H9 (cell line): ENCODE data around the gene OR4S2. TPM values are rescaled to one million over a fixed set of nuclear protein-coding genes. Genes with fewer than 3 reads are reported as not detected.

ENCODE experiments used
- DNase-seq: peaks from one replicate; pipeline ENCODE4 v3.0.0-alpha.2; 2017
- H2AFZ ChIP-seq: one replicate; pipeline ENCODE4 v1.6.1; 2013; ENCODE audit warnings: mild to moderate bottlenecking, low read length, control low read depth, moderate library complexity
- H2AK5ac ChIP-seq: 2 replicates; pipeline ENCODE4 v1.6.1; 2013; ENCODE audit warnings: low read length, control low read depth, mixed read lengths; ENCODE audit not compliant: insufficient read length
- H2BK120ac ChIP-seq: one replicate; pipeline ENCODE4 v1.6.1; 2013; ENCODE audit warnings: low read depth, mild to moderate bottlenecking, low read length, control low read depth, inconsistent platforms; ENCODE audit not compliant: poor library complexity, severe bottlenecking
- H2BK12ac ChIP-seq: 2 replicates; pipeline ENCODE4 v1.6.1; 2013; ENCODE audit warnings: low read length, control low read depth, mixed read lengths, low read depth; ENCODE audit not compliant: insufficient read length
- H2BK15ac ChIP-seq: 2 replicates; pipeline ENCODE4 v1.6.1; 2013; ENCODE audit warnings: low read depth, low read length, control low read depth
- H2BK20ac ChIP-seq: one replicate; pipeline ENCODE4 v1.6.1; 2013; ENCODE audit warnings: low read depth, mild to moderate bottlenecking, low read length, control low read depth, inconsistent platforms; ENCODE audit not compliant: poor library complexity, severe bottlenecking
- H2BK5ac ChIP-seq: 2 replicates; pipeline ENCODE4 v1.6.1; 2013; ENCODE audit warnings: low read length, control low read depth, mixed read lengths; ENCODE audit not compliant: insufficient read length
- H3K14ac ChIP-seq: 2 replicates; pipeline ENCODE4 v1.6.1; 2013; ENCODE audit warnings: low read length, control low read depth; ENCODE audit not compliant: insufficient read depth
- H3K18ac ChIP-seq: 2 replicates; pipeline ENCODE4 v1.6.1; 2013; ENCODE audit warnings: low read depth, mild to moderate bottlenecking, mixed read lengths, low read length, control low read depth; ENCODE audit not compliant: insufficient read length
- H3K23ac ChIP-seq: 2 replicates; pipeline ENCODE4 v1.6.1; 2013; ENCODE audit warnings: low read length, control low read depth, mixed read lengths, low read depth; ENCODE audit not compliant: insufficient read length
- H3K23me2 ChIP-seq: 2 replicates; pipeline ENCODE4 v1.6.1; 2013; ENCODE audit warnings: low read depth, mild to moderate bottlenecking, mixed read lengths, low read length, control low read depth; ENCODE audit not compliant: insufficient read length, poor library complexity, severe bottlenecking
- H3K27ac ChIP-seq: 2 replicates; pipeline ENCODE4 v1.5.1; 2013; ENCODE audit warnings: low read length, control low read depth, mixed read lengths, low read depth; ENCODE audit not compliant: insufficient read length
- H3K27me3 ChIP-seq: 2 replicates; pipeline ENCODE4 v1.6.1; 2013; ENCODE audit warnings: low read length, control low read depth, inconsistent platforms; ENCODE audit not compliant: insufficient read depth
- H3K4ac ChIP-seq: 2 replicates; pipeline ENCODE4 v1.6.1; 2013; ENCODE audit warnings: low read depth, mild to moderate bottlenecking, control low read depth, inconsistent platforms, low read length, moderate library complexity
- H3K4me1 ChIP-seq: 2 replicates; pipeline ENCODE4 v1.6.1; 2013; ENCODE audit warnings: low read length, control low read depth, inconsistent platforms; ENCODE audit not compliant: insufficient read depth
- H3K4me2 ChIP-seq: 2 replicates; pipeline ENCODE4 v1.6.1; 2013; ENCODE audit warnings: low read length, control low read depth, mixed read lengths; ENCODE audit not compliant: insufficient read length, insufficient read depth
- H3K56ac ChIP-seq: 2 replicates; pipeline ENCODE4 v1.6.1; 2013; ENCODE audit warnings: low read depth, mild to moderate bottlenecking, mixed read lengths, low read length, control low read depth; ENCODE audit not compliant: insufficient read length
- H3K79me1 ChIP-seq: 2 replicates; pipeline ENCODE4 v1.6.1; 2013; ENCODE audit warnings: low read depth, mild to moderate bottlenecking, moderate library complexity, low read length, control low read depth, inconsistent platforms; ENCODE audit not compliant: insufficient read depth, poor library complexity, severe bottlenecking
- H3K79me2 ChIP-seq: 2 replicates; pipeline ENCODE4 v1.6.1; 2013; ENCODE audit warnings: low read length, control low read depth, inconsistent platforms; ENCODE audit not compliant: insufficient read depth
- H3K9ac ChIP-seq: 2 replicates; pipeline ENCODE4 v1.6.1; 2013; ENCODE audit warnings: low read length, control low read depth, mixed read lengths; ENCODE audit not compliant: insufficient read length; ENCODE audit errors: extremely low read depth
- H3K9me3 ChIP-seq: one replicate; pipeline ENCODE4 v1.6.1; 2013; ENCODE audit warnings: low read depth, low read length, inconsistent platforms; ENCODE audit not compliant: control insufficient read depth
- H3T11ph ChIP-seq: one replicate; pipeline ENCODE4 v1.6.1; 2013; ENCODE audit warnings: mild to moderate bottlenecking, low read length, control low read depth, inconsistent platforms
- H4K20me1 ChIP-seq: one replicate; pipeline ENCODE4 v1.6.1; 2013; ENCODE audit not compliant: control insufficient read depth, insufficient read length, insufficient read depth
- H4K5ac ChIP-seq: 2 replicates; pipeline ENCODE4 v1.6.1; 2013; ENCODE audit warnings: low read depth, mild to moderate bottlenecking, mixed read lengths, low read length, control low read depth; ENCODE audit not compliant: insufficient read length
- H4K8ac ChIP-seq: replicated peaks from 2 replicates; pipeline ENCODE4 v1.6.1; 2013; ENCODE audit warnings: low read length, control low read depth, mixed read lengths, low read depth; ENCODE audit not compliant: insufficient read length
- H4K91ac ChIP-seq: 2 replicates; pipeline ENCODE4 v1.6.1; 2013; ENCODE audit warnings: low read depth, mild to moderate bottlenecking, moderate library complexity, mixed read lengths, low read length, control low read depth; ENCODE audit not compliant: insufficient read length
- H3K27ac Mint-ChIP-seq, 3 experiments: 2 replicates in 2 of 3; 3 replicates in 1 of 3; pipeline ENCODE4 v1.8.0; 2020 to 2021; ENCODE audit warnings: mixed read lengths in 3 of 3, mild to moderate bottlenecking in 1 of 3, moderate library complexity in 1 of 3
- H3K27me3 Mint-ChIP-seq: 2 replicates; pipeline ENCODE4 v1.8.0; 2021; ENCODE audit warnings: low read depth, mild to moderate bottlenecking, moderate library complexity, mixed read lengths
- H3K36me3 Mint-ChIP-seq, 3 experiments: 2 replicates in 2 of 3; 3 replicates in 1 of 3; pipeline ENCODE4 v1.8.0; 2020 to 2021; ENCODE audit warnings: low read depth in 3 of 3, mixed read lengths in 3 of 3; ENCODE audit not compliant: insufficient read depth in 1 of 3
- H3K4me1 Mint-ChIP-seq, 2 experiments: 2 replicates each; pipeline ENCODE4 v1.8.0; 2020; ENCODE audit warnings: mixed read lengths in 2 of 2
- H3K4me3 Mint-ChIP-seq, 2 experiments: 2 replicates in 1 of 2; 3 replicates in 1 of 2; pipeline ENCODE4 v1.8.0; 2020 to 2021; ENCODE audit warnings: mild to moderate bottlenecking in 2 of 2, mixed read lengths in 2 of 2, moderate library complexity in 1 of 2
- H3K9me3 Mint-ChIP-seq, 2 experiments: 2 replicates in 1 of 2; 3 replicates in 1 of 2; pipeline ENCODE4 v1.8.0; 2020; ENCODE audit warnings: mild to moderate bottlenecking in 2 of 2, mixed read lengths in 2 of 2, moderate library complexity in 1 of 2
- CTCF ChIP-seq: fragments of 200-600 bp; sonication (generic); conservative IDR thresholded peaks from 3 replicates; pipeline ENCODE4 v1.8.0; 2021; ENCODE audit warnings: antibody characterized with exemption, mild to moderate bottlenecking
- WGBS: extraction: QIAGEN DNeasy Blood & Tissue Kit; methylation state at CpG from one replicate; pipeline ENCODE4 v1.1.7; 2013; ENCODE audit warnings: missing lambda C conversion rate, low lambda C conversion rate, mixed read lengths; ENCODE audit not compliant: insufficient read length; ENCODE audit errors: extremely low coverage; 5-methylcytosine and 5-hydroxymethylcytosine counted together
- total RNA-seq: library from RNA; stranded (reverse); gene quantifications from 2 replicates; pipeline ENCODE4 v1.2.1, GENCODE V29; 2021

OR4S2 gene
- total RNA-seq, 1 experiment from 2014 or later = not detected

DNA sequence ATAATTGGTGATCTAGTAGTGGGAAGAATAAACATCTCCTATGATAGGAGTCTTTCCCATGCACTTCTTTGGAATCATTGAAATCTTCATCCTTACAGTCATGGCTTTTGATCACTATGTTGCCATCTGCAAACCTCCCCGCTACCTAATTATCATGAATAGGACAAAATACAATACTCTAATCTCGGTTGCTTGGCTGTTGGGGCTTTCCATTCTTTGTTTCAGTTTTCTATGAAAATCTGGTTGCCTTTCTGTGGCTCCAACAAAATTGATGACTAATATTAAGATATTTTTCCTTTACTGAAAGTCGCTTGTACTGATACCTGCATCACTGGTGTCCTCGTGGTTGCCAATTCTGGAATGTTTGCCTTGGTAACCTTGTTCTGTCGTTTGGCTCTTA, 25.7 kb downstream of the OR4S2 start:
- no peak overlapping the region for H2BK120ac ChIP-seq

More for the DNA sequence above, 25.7 kb downstream of the OR4S2 start:
- no peak overlapping the region for H2AFZ ChIP-seq
- no peak overlapping the region for H3K27ac Mint-ChIP-seq
- H3K4me1 ChIP-seq = no peaks in the 10 kb centered on the region
- H3K4me2 ChIP-seq = no peak overlapping the region
- H3K4ac ChIP-seq = no peak overlapping the region
- no peak overlapping the region for H3K9ac ChIP-seq
- no peak overlapping the region for H3K18ac ChIP-seq
- H3K9me3 ChIP-seq = peaks cover 33% of the 10 kb centered on the region
- no peak overlapping the region for H4K91ac ChIP-seq
- H2BK20ac ChIP-seq = no peak overlapping the region
- H3K27me3 Mint-ChIP-seq = no peaks in the 10 kb centered on the region
- H3K27ac ChIP-seq = no peak overlapping the region
- no peak overlapping the region for H4K8ac ChIP-seq
- no peak overlapping the region for H2BK15ac ChIP-seq
- H3K23ac ChIP-seq = no peak overlapping the region
- H3K27me3 ChIP-seq = no peaks in the 10 kb centered on the region
- DNase-seq = no peak
- H3K9me3 Mint-ChIP-seq = peaks cover 44 to 52% of the 10 kb centered on the region in 2 experiments
- H3T11ph ChIP-seq = no peak overlapping the region
- no peaks in the 10 kb centered on the region for H3K79me2 ChIP-seq
- H4K5ac ChIP-seq = no peak overlapping the region
- H3K14ac ChIP-seq = no peak overlapping the region
- no peaks in the 10 kb centered on the region for H4K20me1 ChIP-seq
- no peak for TF ChIP-seq CTCF
- H2BK5ac ChIP-seq = no peak overlapping the region
- no peak overlapping the region for H3K56ac ChIP-seq
- H3K79me1 ChIP-seq = no peaks in the 10 kb centered on the region
- H3K23me2 ChIP-seq = no peaks in the 10 kb centered on the region
- no CpG with 5 or more reads among the region's 5 CpGs for WGBS
- no peak overlapping the region for H2AK5ac ChIP-seq
- H3K4me1 Mint-ChIP-seq = no peaks in the 10 kb centered on the region
- no peak overlapping the region for H3K4me3 Mint-ChIP-seq
- no peaks in the 10 kb centered on the region; a peak in 1 of 7 replicates for H3K36me3 Mint-ChIP-seq
- H2BK12ac ChIP-seq = no peak overlapping the region
